Hematopoietic multipotent progenitor cell treated with erythropoietin and hydrocortisone succinate and interleukin-3 and kit ligand, for 17 days (in vitro differentiated cells): ENCODE data around the gene PLAAT2.
A peak's percentile ranks its signal among the peaks of the same experiment; 100 is the strongest.

Source experiments
- DNase-seq: peaks from one replicate; pipeline ENCODE4 v3.0.0-alpha.2; 2015; ENCODE audit warnings: low spot score

Gene PLAAT2

DNA sequence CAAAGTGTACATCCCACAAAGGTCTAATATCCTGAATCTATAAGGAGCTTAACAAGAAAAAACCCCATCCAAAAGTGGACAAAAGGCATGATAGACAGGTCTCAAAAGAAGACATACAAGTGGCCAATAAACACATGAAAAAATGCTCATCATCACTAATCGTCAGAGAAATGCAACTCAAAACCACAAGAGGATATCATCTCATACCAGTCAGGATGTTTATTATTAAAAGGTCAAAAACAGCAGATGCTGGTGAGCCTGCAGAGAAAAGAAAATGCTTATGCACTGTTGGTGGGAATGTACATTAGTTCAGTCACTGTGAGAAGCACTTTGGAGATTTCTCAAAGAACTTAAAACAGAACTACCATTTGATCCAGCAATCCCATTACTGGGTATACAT, 44.6 kb downstream of the PLAAT2 start:
- no peak for DNase-seq

DNA sequence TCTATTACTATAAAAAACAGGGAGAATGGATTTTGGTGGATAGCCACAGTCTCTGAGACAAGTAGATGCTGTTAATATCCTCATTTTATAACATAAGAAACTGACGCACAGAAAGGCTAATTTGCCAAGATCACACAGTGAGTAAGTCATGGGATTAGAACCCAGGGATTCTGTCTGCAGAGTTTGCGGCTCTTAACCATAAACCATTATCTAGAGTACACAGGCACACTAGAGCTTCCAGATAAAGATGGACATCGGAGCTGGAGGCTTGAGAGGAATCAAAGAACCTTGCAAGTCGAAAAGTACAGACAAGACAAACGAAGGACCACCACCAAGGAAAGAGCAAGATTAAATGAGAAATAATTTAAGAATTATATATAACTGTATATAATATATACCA, 46.0 kb downstream of the PLAAT2 start:
- DNase-seq: no peak

DNA sequence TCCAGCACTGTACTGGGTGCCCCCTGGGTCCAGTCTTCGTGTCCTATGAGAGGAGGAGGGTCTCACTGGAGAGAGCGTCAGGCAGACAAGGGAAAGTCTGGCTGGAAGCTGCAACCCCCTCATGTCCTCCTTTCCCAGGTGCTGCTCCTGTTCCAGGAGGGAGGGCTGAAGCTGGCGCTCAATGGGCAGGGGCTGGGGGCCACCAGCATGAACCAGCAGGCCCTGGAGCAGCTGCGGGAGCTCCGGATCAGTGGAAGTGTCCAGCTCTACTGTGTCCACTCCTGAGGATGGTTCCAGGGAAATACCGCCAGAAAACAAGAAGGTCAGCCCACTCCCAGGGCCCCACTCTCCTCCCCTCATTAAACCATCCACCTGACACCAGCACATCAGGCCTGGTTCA, 47.1 kb downstream of the PLAAT2 start:
- DNase-seq: no peak

DNA sequence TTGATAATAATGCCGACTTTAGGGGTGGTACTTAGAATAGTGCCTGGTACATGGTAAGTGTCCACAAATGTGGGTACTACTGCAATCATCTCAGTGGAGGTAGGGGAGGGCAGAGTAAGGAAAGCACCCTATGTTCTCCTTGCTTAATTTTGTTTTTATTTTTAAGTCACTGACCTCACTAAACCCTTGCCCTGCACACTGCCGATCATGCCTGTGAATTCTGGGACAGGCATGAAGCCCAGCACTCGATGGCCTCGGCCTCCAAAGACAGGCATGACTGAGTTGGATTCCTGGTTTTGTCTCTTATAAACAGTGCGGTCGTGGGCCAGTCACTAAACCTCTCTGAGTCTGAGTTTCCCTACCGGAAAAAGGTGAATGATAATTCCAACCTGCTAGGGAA, 50.4 kb downstream of the PLAAT2 start:
- DNase-seq: no peak

DNA sequence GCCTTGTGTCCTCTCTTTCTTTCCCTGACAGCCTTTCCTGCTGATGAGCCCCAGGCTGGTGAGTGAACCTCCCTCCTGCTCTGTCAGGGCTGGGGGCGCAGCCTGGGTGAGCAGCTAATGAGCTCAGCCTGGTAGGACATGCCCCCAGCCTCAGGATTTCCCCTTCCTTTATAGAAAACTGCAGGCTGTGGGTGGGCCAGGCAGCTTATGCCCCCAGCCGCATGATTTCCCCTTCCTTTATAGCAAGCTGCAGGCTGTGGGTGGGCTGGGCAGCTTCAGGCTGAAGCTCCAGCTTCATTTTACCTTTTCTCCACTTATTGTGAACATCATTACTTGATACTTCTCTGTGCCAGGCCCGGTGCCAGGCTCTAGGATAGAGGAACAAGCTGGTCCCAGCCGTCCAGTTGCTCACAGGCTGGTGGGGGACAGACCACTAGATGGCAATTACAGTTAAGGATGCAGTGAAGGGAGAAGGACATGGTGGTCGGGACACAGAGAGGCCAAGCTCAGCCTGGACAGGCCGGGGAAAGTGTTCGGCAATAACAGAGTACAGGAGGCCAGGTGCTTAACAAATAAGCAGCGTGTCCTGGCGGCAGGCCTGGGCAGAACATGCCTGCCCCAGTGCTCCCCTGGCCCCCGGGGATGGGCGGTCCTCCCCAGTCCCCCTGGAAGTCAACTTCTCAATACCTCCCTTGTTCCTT, 52.0 kb downstream of the PLAAT2 start:
- no peak for DNase-seq

DNA sequence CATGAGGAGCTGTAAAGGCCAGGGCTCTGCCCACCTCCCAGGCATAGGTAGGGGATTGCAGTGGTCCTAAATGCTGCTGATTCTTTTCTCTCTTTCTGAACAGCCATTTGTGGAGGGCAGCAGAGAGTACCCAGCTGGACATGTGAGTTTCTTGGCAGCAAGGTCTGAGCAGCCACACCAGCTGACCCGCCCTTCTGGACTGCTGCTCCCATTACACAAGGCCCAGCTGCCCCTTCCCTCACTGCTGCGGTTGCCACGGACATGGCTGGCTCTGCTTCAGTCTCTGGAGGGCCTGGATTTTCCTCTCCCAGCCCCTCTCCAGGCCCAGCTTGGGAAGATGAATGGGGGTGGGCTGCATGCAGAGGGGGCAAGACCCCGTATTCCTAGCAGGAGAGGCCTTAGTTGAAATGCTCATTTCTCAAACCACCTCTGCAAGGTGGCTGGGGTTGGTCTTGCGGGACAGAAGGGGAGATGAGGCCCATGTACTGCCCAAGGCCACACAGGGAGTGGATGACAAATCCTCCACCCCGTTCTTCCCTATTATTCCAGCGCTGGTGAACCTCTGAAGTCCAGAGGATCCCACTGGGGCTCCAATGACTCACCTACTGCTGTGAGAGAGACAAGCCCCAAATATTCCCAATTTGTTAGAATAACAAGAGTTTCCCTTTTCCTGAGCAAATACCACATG, 52.7 kb downstream of the PLAAT2 start:
- no peak for DNase-seq

DNA sequence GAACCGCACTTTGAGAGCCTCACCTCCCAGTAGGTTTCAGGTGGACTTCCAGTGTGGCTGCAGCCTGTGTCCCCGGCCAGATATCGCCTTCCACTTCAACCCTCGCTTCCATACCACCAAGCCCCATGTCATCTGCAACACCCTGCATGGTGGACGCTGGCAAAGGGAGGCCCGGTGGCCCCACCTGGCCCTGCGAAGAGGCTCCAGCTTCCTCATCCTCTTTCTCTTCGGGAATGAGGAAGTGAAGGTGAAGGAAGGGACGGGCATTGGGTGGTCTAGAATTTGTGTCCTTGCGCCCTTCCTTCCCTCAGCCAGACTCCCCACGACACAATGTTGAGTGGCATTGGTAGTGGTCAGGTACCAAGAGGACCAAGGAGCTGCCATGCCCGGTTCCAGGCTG, 54.4 kb downstream of the PLAAT2 start:
- DNase-seq: no peak

DNA sequence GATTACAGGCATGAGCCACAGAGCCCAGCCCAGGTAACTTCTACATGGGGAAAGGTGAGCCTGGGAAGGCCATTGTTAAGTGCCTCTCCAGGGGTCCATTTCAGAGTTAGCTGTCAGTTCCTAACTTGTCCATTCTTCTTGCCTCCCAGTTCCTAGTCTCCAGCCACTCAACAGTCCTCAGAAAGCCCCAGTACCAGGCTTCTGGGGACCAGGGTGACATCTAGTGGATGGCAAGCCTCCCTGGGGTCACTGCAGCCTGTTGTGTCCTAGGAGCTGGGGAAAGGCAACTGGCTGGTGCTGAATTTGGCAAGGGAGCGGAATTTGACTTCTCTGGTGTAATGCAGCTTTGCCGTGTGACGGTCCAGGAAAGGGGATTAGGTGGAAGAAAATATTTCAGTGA, 55.2 kb downstream of the PLAAT2 start:
- peak; percentile 13 for DNase-seq

DNA sequence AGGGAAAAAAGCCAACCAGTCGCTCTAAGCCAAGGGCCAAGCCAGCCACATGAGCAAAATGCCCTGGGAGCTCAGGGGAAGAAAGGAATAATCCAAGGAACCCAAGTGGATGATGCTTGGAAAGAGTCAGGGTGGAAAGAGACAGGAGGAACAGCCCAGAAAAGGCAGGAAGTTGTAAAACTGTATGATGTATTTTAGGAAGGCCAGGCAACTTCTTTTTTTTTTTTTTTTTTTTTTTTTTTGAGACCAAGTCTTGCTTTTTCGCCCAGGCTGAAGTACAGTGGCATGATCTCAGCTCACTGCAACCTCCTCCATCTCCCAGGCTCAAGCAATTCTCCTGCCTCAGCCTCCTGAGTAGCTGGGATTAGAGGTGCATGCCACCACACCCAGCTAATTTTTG, 55.7 kb downstream of the PLAAT2 start:
- no peak for DNase-seq

DNA sequence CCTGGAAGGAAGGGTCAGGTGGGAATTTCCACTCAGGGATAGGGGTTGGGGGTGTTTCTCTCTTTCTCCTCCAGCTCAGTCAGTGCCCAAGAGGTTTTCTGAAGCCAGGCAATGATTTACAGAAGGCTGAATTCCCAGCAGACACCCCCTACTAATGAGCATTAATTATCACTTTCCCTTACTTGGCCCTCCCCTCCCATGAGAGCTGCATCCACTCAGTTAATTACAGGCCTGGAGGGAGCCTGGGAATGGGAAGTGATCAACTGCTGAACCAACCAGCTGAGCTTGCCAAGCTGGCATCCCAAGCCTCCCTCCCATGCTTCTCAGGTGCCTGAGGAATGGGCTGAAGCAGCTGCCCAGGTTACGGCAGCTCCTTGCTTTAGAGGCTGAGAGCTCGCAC, 56.3 kb downstream of the PLAAT2 start:
- DNase-seq: no peak

DNA sequence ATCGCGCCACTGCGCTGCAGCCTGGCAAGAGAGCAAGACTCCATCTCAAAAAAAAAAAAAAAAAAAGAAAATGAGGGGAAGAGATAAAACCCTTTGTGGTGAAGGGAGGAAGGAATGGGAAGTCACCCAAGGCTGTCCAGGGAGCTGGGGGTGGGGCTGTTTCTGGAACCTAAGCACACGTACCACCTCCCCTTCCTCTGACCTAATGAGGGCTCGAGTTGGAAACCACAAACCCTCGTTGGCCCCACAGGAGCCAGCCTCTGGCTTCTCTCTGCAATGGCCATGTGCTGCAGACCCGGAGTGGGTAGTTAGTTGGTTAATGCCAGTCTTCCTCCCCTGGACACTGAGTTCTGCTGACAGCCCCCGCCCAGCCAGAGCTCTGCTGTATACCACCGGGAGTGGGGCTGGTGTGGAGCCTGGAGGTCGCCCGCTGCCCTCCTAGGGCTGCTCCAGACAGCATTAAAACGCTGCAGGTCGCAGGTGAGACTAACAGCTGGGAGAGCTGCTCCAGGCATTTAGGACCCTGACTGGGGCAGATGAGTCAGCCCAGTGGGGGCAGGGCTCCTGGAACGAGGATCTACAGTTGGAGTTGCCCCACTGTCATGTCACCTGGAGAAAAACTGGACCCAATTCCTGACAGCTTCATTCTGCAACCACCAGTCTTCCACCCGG, 57.2 kb downstream of the PLAAT2 start, which contains the start of gene LGALS12:
LGALS12 (plus strand) TSS at position 228 of the 672 bp plus-strand sequence; CDS start at position 603, 375 bp downstream.
- no peak for DNase-seq

DNA sequence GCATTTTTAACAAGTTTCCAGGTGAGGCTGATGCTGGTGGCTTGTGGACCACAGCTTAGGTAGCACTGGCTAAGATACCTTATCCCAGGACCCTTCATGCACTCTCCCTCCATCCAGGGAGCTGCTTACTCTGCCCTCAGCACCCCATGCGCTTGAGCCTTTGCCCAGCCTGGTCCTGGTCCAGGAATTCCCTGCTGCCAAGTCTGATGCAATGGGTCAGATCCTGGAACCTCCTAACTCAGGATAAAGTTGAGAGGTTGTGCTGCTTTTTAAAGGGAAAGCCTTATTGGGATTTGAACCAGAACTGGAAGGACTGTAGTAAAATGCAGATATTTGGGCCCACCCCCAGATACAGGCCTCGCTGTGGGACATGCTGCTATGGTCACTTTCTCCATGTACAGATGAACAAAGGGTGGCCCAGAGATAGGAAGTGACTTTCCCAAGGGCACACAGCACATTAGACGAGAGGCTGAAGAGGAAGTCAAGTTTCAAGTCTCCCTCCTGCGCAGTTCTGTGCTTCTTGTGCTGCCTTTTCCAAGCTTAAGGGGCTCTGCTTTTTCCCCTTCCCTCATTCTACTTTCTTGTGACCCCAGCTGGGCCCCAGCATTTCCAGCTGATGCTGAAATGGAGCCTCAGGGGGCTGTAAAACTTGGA, 58.1 kb downstream of the PLAAT2 start:
- no peak for DNase-seq

DNA sequence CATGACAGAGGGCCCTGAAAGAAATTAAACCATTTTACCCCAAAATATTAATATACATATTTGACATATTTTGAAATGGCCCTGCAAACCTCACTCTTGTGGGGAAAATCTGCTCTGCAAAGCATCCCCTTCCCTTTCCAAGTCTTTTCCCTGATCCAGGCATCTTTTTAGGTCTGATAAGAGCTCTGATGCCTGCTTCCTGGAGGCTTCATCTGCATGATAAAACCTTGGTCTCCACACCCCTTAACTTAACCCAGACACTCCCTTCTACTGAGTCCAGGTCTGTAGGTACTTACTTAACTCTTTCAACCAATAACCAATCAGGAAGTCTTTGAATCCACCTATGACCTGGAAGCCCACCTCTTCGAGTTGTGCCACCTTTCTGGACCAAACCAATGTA, 59.1 kb downstream of the PLAAT2 start:
- no peak for DNase-seq

DNA sequence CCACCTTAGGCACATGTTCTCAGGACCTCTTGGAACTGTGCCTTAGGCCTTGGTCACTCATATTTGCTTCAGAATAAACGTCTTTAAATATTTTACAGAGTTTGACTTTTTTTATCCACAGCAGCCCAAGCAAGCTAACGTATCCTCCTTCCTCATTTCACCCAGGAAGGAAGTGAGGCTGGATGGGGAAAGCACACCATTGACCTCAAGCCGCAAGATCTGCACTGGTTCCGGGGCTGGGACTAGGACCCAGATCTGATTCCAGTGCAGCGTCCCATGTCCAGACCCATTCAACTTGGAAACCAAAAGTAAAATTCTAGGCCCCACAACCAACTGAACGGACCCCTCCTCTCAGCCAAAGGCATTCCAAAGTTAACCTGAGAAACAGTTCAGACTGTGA, 59.7 kb downstream of the PLAAT2 start:
- DNase-seq: no peak
